Stomach (tissue), 9 donors: ENCODE results near the gene MAP3K5. TPM values are rescaled to one million over a fixed set of nuclear protein-coding genes. Genes with fewer than 3 reads are reported as not detected.

Experiments
- DNase-seq, 2 donors: peaks; one replicate each; pipeline versions ENCODE4 v3.0.0 to v3.0.0-alpha.2; 2013 to 2019
- H3K27ac ChIP-seq, 5 donors: fragments of 200-600 bp in 4 of 5; sonication (generic) in 4 of 5; one replicate each; pipeline ENCODE4 v1.5.1; 2013 to 2019; ENCODE audit warnings: mild to moderate bottlenecking in 1 of 5, moderate library complexity in 1 of 5
- H3K27me3 ChIP-seq, 3 donors: fragments of 200-600 bp; sonication (generic); one replicate each; pipeline ENCODE4 v1.5.1; 2017 to 2019; ENCODE audit warnings: mixed run types in 1 of 3
- H3K36me3 ChIP-seq, 4 donors: fragments of 200-600 bp; sonication (generic); 1 replicate in 3 of 4; 2 replicates in 1 of 4; pipeline ENCODE4 v1.5.1; 2016 to 2019
- H3K4me1 ChIP-seq, 4 donors: fragments of 200-600 bp; sonication (generic); one replicate each; pipeline ENCODE4 v1.5.1; 2016 to 2019
- H3K4me3 ChIP-seq, 4 donors: fragments of 200-600 bp; sonication (generic) in 3 of 4; one replicate each; pipeline ENCODE4 v1.5.1; 2016 to 2019; ENCODE audit warnings: mild to moderate bottlenecking in 1 of 4
- H3K9me3 ChIP-seq, 4 donors: fragments of 200-600 bp; sonication (generic); one replicate each; pipeline ENCODE4 v1.5.1; 2016 to 2019
- CTCF ChIP-seq, 7 experiments: fragments of 450-650 bp in 4 of 7; fragments of 200-600 bp in 3 of 7; sonication (generic) in 3 of 7; IDR thresholded peaks; one replicate each; pipeline ENCODE4 v1.5.1; 2016 to 2019; ENCODE audit warnings: antibody characterized with exemption in 7 of 7, control low read depth in 2 of 7, mild to moderate bottlenecking in 1 of 7
- EP300 ChIP-seq: sonication (generic); formaldehyde crosslinking; IDR thresholded peaks from one replicate; pipeline ENCODE4 v1.6.1; 2017; ENCODE audit warnings: antibody characterized with exemption
- POLR2A ChIP-seq, 4 donors: fragments of 450-650 bp; IDR thresholded peaks; one replicate each; pipeline ENCODE4 v1.6.1; 2016; ENCODE audit warnings: antibody characterized with exemption in 4 of 4, control low read depth in 2 of 4, mild to moderate bottlenecking in 1 of 4, moderate library complexity in 1 of 4
- POLR2AphosphoS5 ChIP-seq, 3 donors: sonication (generic); formaldehyde crosslinking; IDR thresholded peaks; one replicate each; pipeline ENCODE4 v1.6.1; 2016; ENCODE audit warnings: antibody characterized with exemption in 3 of 3
- WGBS, 5 donors: extraction: QIAGEN DNeasy Blood & Tissue Kit in 3 of 5; methylation state at CpG; one replicate each; pipeline versions ENCODE4 v1.1.5 to v1.1.7; 2013 to 2018; 5-methylcytosine and 5-hydroxymethylcytosine counted together
- intact Hi-C: fragments of 100-400 bp; cut with DNase I; formaldehyde crosslinking; loops from one replicate; pipeline ENCODE4 v1.15.1; 2023; ENCODE audit warnings: low total_unique reads
- polyA plus RNA-seq, 3 donors: library from polyadenylated mRNA; stranded (reverse); fragments of 200-250 nt; gene quantifications; one replicate each; pipeline ENCODE4 v1.2.3, GENCODE V29; 2013
- total RNA-seq, 5 donors: library from RNA; depleted of rRNA; stranded (reverse); fragments of >200 nt; gene quantifications; one replicate each; pipeline versions ENCODE4 v1.1.0 to v1.2.3, GENCODE V29; 2014 to 2016
- donor health status: healthy with polysubstance abuse.
- donor health status: Bipolar disorder and iron deficiency.
- donor health status: healthy.

Gene MAP3K5
- total and polyA plus RNA-seq, 8 donors, result 4.9 to 40.3 (median 23.6) TPM

GRCh38 chr6:136641873-136642465 is 150.3 kb downstream of the MAP3K5 start:
- Histone ChIP-seq H3K27ac (no peak overlapping the region), H3K4me1 (peaks cover 4 to 28% (median 23%) of the 10 kb centered on the region in 4 donors), H3K4me3 (no peak overlapping the region), H3K27me3 (no peaks in the 10 kb centered on the region), H3K36me3 (peaks cover 6 to 26% (median 19%) of the 10 kb centered on the region in 4 donors), H3K9me3 (no peaks in the 10 kb centered on the region)
- no peak for DNase-seq
- TF ChIP-seq CTCF (IDR thresholded peaks at IDR 0.05) (no peak), POLR2AphosphoS5 (IDR thresholded peaks at IDR 0.05) (no peak), EP300 (no peak), POLR2A (IDR thresholded peaks at IDR 0.05) (no peak)
- 95 to 97% (median 96%) methylated on average over 3 of the region's 3 CpGs for WGBS, 5 donors
- intact Hi-C loops, result loop anchor here (5.0 to 10.0 kb wide), 2 partner anchors 73 to 155 kb away; no protein-coding TSS in a partner anchor

- Histone ChIP-seq H3K27ac (no peak overlapping the region), H3K36me3 (peaks cover 12 to 34% (median 27%) of the 10 kb centered on the region in 4 donors), H3K4me3 (no peak overlapping the region), H3K9me3 (no peaks in the 10 kb centered on the region), H3K27me3 (no peaks in the 10 kb centered on the region), H3K4me1 (peaks cover 4 to 20% (median 16%) of the 10 kb centered on the region in 4 donors)
- no peak for DNase-seq
- intact Hi-C loops, result loop anchor here (5.0 to 10.0 kb wide), 2 partner anchors 74 to 156 kb away; no protein-coding TSS in a partner anchor
- WGBS, 5 donors, result 88 to 93% (median 89%) methylated on average over 3 of the region's 3 CpGs
- no peak for TF ChIP-seq EP300
- no peak for TF ChIP-seq CTCF (IDR thresholded peaks at IDR 0.05)
- TF ChIP-seq POLR2A (IDR thresholded peaks at IDR 0.05), result no peak
- no peak for TF ChIP-seq POLR2AphosphoS5 (IDR thresholded peaks at IDR 0.05)
Observed at GRCh38 chr6:136641166-136641565, 151.1 kb downstream of the MAP3K5 start.

- no peak for DNase-seq
- WGBS, 5 donors, result 86 to 97% (median 90%) methylated on average over 5 of the region's 5 CpGs
- intact Hi-C loops, result loop anchor here (5.0 to 10.0 kb wide), 2 partner anchors 74 to 157 kb away; no protein-coding TSS in a partner anchor
- H3K4me3 ChIP-seq, result no peak overlapping the region
- H3K9me3 ChIP-seq, result no peaks in the 10 kb centered on the region
- H3K4me1 ChIP-seq, result peaks cover 4 to 17% (median 14%) of the 10 kb centered on the region in 4 donors
- H3K36me3 ChIP-seq, result peaks cover 12 to 43% (median 33%) of the 10 kb centered on the region in 4 donors
- no peak overlapping the region for H3K27ac ChIP-seq
- no peaks in the 10 kb centered on the region for H3K27me3 ChIP-seq
- no peak for TF ChIP-seq EP300
- TF ChIP-seq POLR2A (IDR thresholded peaks at IDR 0.05), result no peak
- TF ChIP-seq POLR2AphosphoS5 (IDR thresholded peaks at IDR 0.05), result no peak
- TF ChIP-seq CTCF (IDR thresholded peaks at IDR 0.05), result no peak
Observed at GRCh38 chr6:136640132-136640915, 152.0 kb downstream of the MAP3K5 start.

GRCh38 chr6:136639702-136640101 is 152.6 kb downstream of the MAP3K5 start:
- Histone ChIP-seq H3K4me3 (no peak overlapping the region), H3K27ac (no peak overlapping the region)
- intact Hi-C loops, result loop anchor here (5.0 to 10.0 kb wide), 2 partner anchors 75 to 158 kb away; no protein-coding TSS in a partner anchor

More at GRCh38 chr6:136639702-136640101, 152.6 kb downstream of the MAP3K5 start:
- Histone ChIP-seq H3K9me3 (no peaks in the 10 kb centered on the region), H3K27me3 (no peaks in the 10 kb centered on the region), H3K36me3 (peaks cover 14 to 49% (median 36%) of the 10 kb centered on the region in 4 donors), H3K4me1 (peaks cover 4 to 16% (median 13%) of the 10 kb centered on the region in 4 donors)
- 76 to 87% (median 86%) methylated on average over 3 of the region's 3 CpGs for WGBS, 5 donors
- DNase-seq, result no peak
- no peak for TF ChIP-seq EP300
- no peak for TF ChIP-seq POLR2AphosphoS5 (IDR thresholded peaks at IDR 0.05)
- no peak for TF ChIP-seq CTCF (IDR thresholded peaks at IDR 0.05)
- TF ChIP-seq POLR2A (IDR thresholded peaks at IDR 0.05), result no peak
